Activated CD4-positive, alpha-beta T cell treated with anti-CD3 and anti-CD28 coated beads for 36 hours (primary cell): ENCODE results near the gene ETFB. TPM values are rescaled to one million over a fixed set of nuclear protein-coding genes. Genes with fewer than 3 reads are reported as not detected.
A peak's percentile ranks its signal among the peaks of the same experiment; 100 is the strongest.

ENCODE experiments used
- ATAC-seq: fragments of 200-7000 bp; cut with Tn5 transposase; one replicate; pipeline ENCODE4 v1.10.0; 2021; ENCODE audit warnings: mild to moderate bottlenecking, moderate library complexity
- CTCF ChIA-PET: fragments of 350-600 bp; sonication (Branson Sonifier 250); formaldehyde crosslinking; loops from one replicate; lab custom pipeline; 2021; ENCODE audit warnings: antibody characterized with exemption; lab: Charles Lee
- POLR2A ChIA-PET: fragments of 350-600 bp; sonication (Branson Sonifier 250); formaldehyde crosslinking; loops from one replicate; lab custom pipeline; 2021; ENCODE audit warnings: antibody characterized with exemption, inconsistent platforms; lab: Charles Lee
- DNase-seq: peaks from one replicate; pipeline ENCODE4 v3.0.0-alpha.2; 2020
- H3K27ac Mint-ChIP-seq: one replicate; pipeline ENCODE4 v1.8.0; 2021; ENCODE audit warnings: mixed read lengths
- H3K27me3 Mint-ChIP-seq: one replicate; pipeline ENCODE4 v1.8.0; 2021; ENCODE audit warnings: mixed read lengths
- H3K36me3 Mint-ChIP-seq: one replicate; pipeline ENCODE4 v1.8.0; 2021; ENCODE audit warnings: low read depth, mixed read lengths
- H3K4me1 Mint-ChIP-seq: one replicate; pipeline ENCODE4 v1.8.0; 2021; ENCODE audit warnings: mixed read lengths
- H3K4me3 Mint-ChIP-seq: one replicate; pipeline ENCODE4 v1.8.0; 2021; ENCODE audit warnings: mild to moderate bottlenecking, moderate library complexity, mixed read lengths
- H3K9me3 Mint-ChIP-seq: one replicate; pipeline ENCODE4 v1.8.0; 2021; ENCODE audit warnings: low read depth, mixed read lengths
- intact Hi-C, 2 experiments: fragments of 100-400 bp; cut with DNase I in 1 of 2; cut with micrococcal nuclease in 1 of 2; formaldehyde crosslinking; loops; one replicate each; pipeline versions ENCODE4 v1.14.2 to v1.15.1; 2022 to 2024; cut with DNase I, micrococcal nuclease
- total RNA-seq, 2 experiments: library from RNA; stranded (reverse); gene quantifications; one replicate each; pipeline ENCODE4 v1.2.3, GENCODE V29; 2021

ETFB gene
- total RNA-seq, 2 experiments from 2014 or later = 108 to 172 TPM

GRCh38 chr19:51365211-51365964, 800 bp downstream of the ETFB start:
- peak overlapping the region; percentile 90 for H3K4me3 Mint-ChIP-seq
- CTCF ChIA-PET = interaction anchor here (0.6 to 1.2 kb wide), 4 partner anchors 19 to 663 kb away, joined by 3 to 5 read pairs (median 4); partner anchors contain the start of gene ZNF614
- no peaks in the 10 kb centered on the region for H3K27me3 Mint-ChIP-seq
- H3K36me3 Mint-ChIP-seq = peaks cover 22% of the 10 kb centered on the region
- H3K27ac Mint-ChIP-seq = peak overlapping the region; percentile 96
- no peaks in the 10 kb centered on the region for H3K9me3 Mint-ChIP-seq
- DNase-seq (peak; percentile 45), ATAC-seq (no peak)
- H3K4me1 Mint-ChIP-seq = peaks cover 48% of the 10 kb centered on the region
- POLR2A ChIA-PET = interaction anchor here (1.6 kb wide), 2 partner anchors 25 to 30 kb away, joined by 7 to 9 read pairs; no protein-coding TSS in a partner anchor
- intact Hi-C loops = no loop called here

- H3K4me1 Mint-ChIP-seq = peaks cover 47% of the 10 kb centered on the region
- DNase-seq (no peak), ATAC-seq (no peak)
- H3K27me3 Mint-ChIP-seq = no peaks in the 10 kb centered on the region
- intact Hi-C loops = no loop called here
- CTCF ChIA-PET = interaction anchor here (1.1 to 1.6 kb wide), 2 partner anchors 10 to 32 kb away, joined by 3 to 6 read pairs; no protein-coding TSS in a partner anchor
- H3K36me3 Mint-ChIP-seq = peaks cover 19% of the 10 kb centered on the region
- H3K27ac Mint-ChIP-seq = peak overlapping the region; percentile 82
- no peaks in the 10 kb centered on the region for H3K9me3 Mint-ChIP-seq
- H3K4me3 Mint-ChIP-seq = peak overlapping the region; percentile 46
- POLR2A ChIA-PET = interaction anchor here (1.6 kb wide), 1 partner anchor 24 kb away, joined by 7 read pairs; no protein-coding TSS in a partner anchor
Measured at GRCh38 chr19:51364200-51365106, 1.7 kb downstream of the ETFB start.

- ATAC-seq (no peak), DNase-seq (no peak)
- intact Hi-C loops = no loop called here
- Mint-ChIP-seq H3K9me3 (peaks cover under 1% of the 10 kb centered on the region), H3K27ac (no peak overlapping the region), H3K36me3 (peaks cover 19% of the 10 kb centered on the region), H3K27me3 (no peaks in the 10 kb centered on the region), H3K4me3 (no peak overlapping the region), H3K4me1 (peaks cover 53% of the 10 kb centered on the region)
- CTCF ChIA-PET = no interaction called here
- POLR2A ChIA-PET = no interaction called here
Measured at GRCh38 chr19:51361239-51361638, 4.9 kb downstream of the ETFB start.

- H3K4me3 Mint-ChIP-seq = no peak overlapping the region
- no peak overlapping the region for H3K27ac Mint-ChIP-seq
- ChIA-PET CTCF (interaction anchor here (0.6 to 1.8 kb wide), 4 partner anchors 11 to 62 kb away, joined by 3 to 9 read pairs (median 7); partner anchors contain the start of gene VSIG10L), POLR2A (interaction anchor here (0.6 kb wide), 1 partner anchor 1018 kb away, joined by 3 read pairs; no protein-coding TSS in a partner anchor)
- no peaks in the 10 kb centered on the region for H3K27me3 Mint-ChIP-seq
- H3K4me1 Mint-ChIP-seq = peaks cover 55% of the 10 kb centered on the region
- H3K9me3 Mint-ChIP-seq = peaks cover 2% of the 10 kb centered on the region
- intact Hi-C loops = no loop called here
- H3K36me3 Mint-ChIP-seq = peaks cover 20% of the 10 kb centered on the region
- ATAC-seq (no peak), DNase-seq (no peak)
Measured at GRCh38 chr19:51359294-51359693, 6.9 kb downstream of the ETFB start.

- intact Hi-C loops = no loop called here
- ATAC-seq = no peak
- CTCF ChIA-PET = interaction anchor here (0.6 kb wide), 1 partner anchor 105 kb away, joined by 3 read pairs; no protein-coding TSS in a partner anchor
- DNase-seq = no peak
- Mint-ChIP-seq H3K4me3 (no peak overlapping the region), H3K4me1 (peaks cover 46% of the 10 kb centered on the region), H3K27me3 (no peaks in the 10 kb centered on the region), H3K9me3 (peaks cover 2% of the 10 kb centered on the region), H3K36me3 (peaks cover 19% of the 10 kb centered on the region), H3K27ac (no peak overlapping the region)
- POLR2A ChIA-PET = no interaction called here
Measured at GRCh38 chr19:51357952-51358351, 8.2 kb downstream of the ETFB start.

GRCh38 chr19:51356159-51356801, 9.9 kb downstream of the ETFB start:
- ChIA-PET POLR2A (no interaction called here), CTCF (interaction anchor here (0.6 to 1.0 kb wide), 3 partner anchors 17 to 811 kb away, joined by 3 to 4 read pairs (median 3); no protein-coding TSS in a partner anchor)
- Mint-ChIP-seq H3K4me3 (no peak overlapping the region), H3K4me1 (peaks cover 34% of the 10 kb centered on the region), H3K36me3 (peaks cover 29% of the 10 kb centered on the region), H3K9me3 (peaks cover 2% of the 10 kb centered on the region), H3K27ac (no peak overlapping the region), H3K27me3 (no peaks in the 10 kb centered on the region)
- intact Hi-C loops = no loop called here
- ATAC-seq (no peak), DNase-seq (no peak)

DNA sequence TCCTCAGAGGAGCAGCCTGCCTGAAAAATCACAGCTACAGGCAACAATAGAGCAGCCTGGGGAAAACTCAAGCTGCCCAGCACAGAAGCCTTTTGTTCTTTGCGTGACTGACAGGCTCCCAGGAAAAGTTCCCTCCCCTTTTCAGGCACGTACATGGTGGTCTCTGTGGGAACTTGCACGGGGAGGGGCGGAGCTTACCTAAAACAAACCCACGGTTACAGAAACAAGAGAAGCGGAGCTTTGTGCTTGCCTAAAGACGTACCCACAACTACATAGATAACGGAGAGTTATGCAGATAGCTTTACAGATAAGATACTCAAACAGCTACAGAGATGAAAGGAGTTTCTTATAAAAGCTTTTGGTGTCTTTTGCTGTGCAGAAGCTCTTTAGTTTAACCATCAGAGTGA, 11.4 kb downstream of the ETFB start:
- POLR2A ChIA-PET = interaction anchor here (0.6 to 1.7 kb wide), 3 partner anchors 11 to 18 kb away, joined by 3 to 5 read pairs (median 3); no protein-coding TSS in a partner anchor
- peak overlapping the region; percentile 24 for H3K4me3 Mint-ChIP-seq
- intact Hi-C loops = no loop called here
- H3K9me3 Mint-ChIP-seq = peaks cover 2% of the 10 kb centered on the region
- DNase-seq (peak; percentile 48), ATAC-seq (peak; percentile 84)
- H3K27ac Mint-ChIP-seq = peak overlapping the region; percentile 86
- H3K27me3 Mint-ChIP-seq = no peaks in the 10 kb centered on the region
- CTCF ChIA-PET = interaction anchor here (0.9 to 1.1 kb wide), 2 partner anchors 9 to 15 kb away, joined by 5 to 6 read pairs; no protein-coding TSS in a partner anchor
- H3K4me1 Mint-ChIP-seq = peaks cover 31% of the 10 kb centered on the region
- H3K36me3 Mint-ChIP-seq = peaks cover 42% of the 10 kb centered on the region

DNA sequence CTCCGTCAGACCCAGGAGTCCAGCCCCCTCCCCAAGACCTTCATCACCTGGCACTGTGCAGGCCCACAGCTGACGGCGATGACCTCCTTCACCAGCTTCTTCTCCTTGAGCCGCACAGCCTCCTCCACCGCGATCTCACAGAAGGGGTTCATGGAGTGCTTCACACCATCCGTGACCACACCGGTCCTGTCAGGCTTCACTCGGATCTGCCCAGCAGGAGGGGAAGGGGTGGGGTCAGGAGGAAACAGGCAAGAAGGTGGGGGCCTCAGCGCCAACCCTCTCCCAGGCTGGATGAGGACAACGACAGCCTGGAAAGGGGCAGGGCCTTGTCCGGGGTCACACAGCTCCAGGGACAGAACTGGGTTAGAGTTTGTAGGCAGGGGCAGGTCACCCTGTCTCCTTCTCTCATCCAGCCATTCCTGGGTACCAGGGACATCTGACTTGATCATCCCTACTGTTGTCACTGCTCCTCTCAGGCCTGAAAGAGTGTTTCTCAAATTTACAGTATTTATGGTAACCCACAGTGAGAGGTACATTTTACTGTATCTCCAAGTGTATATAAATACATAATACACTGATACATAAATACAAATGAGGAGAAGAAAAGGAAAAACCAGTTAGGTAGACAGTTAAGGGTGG, 12.0 kb downstream of the ETFB start:
- H3K27ac Mint-ChIP-seq = peak overlapping the region; percentile 25
- ATAC-seq (no peak), DNase-seq (no peak)
- H3K4me1 Mint-ChIP-seq = peaks cover 26% of the 10 kb centered on the region
- no peaks in the 10 kb centered on the region for H3K27me3 Mint-ChIP-seq
- intact Hi-C loops = no loop called here
- H3K4me3 Mint-ChIP-seq = no peak overlapping the region
- ChIA-PET CTCF (interaction anchor here (0.6 to 1.1 kb wide), 3 partner anchors 9 to 40 kb away, joined by 4 to 6 read pairs (median 5); no protein-coding TSS in a partner anchor), POLR2A (interaction anchor here (0.9 to 1.7 kb wide), 2 partner anchors 14 to 19 kb away, joined by 3 to 5 read pairs; no protein-coding TSS in a partner anchor)
- peaks cover 39% of the 10 kb centered on the region for H3K36me3 Mint-ChIP-seq
- H3K9me3 Mint-ChIP-seq = peaks cover 2% of the 10 kb centered on the region

- peaks cover 2% of the 10 kb centered on the region for H3K9me3 Mint-ChIP-seq
- ChIA-PET POLR2A (no interaction called here), CTCF (no interaction called here)
- peaks cover 37% of the 10 kb centered on the region for H3K36me3 Mint-ChIP-seq
- ATAC-seq (no peak), DNase-seq (no peak)
- H3K4me3 Mint-ChIP-seq = no peak overlapping the region
- H3K27me3 Mint-ChIP-seq = no peaks in the 10 kb centered on the region
- intact Hi-C loops = no loop called here
- H3K27ac Mint-ChIP-seq = no peak overlapping the region
- H3K4me1 Mint-ChIP-seq = peaks cover 22% of the 10 kb centered on the region
Measured at GRCh38 chr19:51352783-51353360, 13.3 kb downstream of the ETFB start.
